ENCODE results near the gene INPP5F.
A peak's percentile ranks its signal among the peaks of the same experiment; 100 is the strongest.

The INPP5F gene

GRCh38 chr10:119821182-119821581 is 95.3 kb downstream of the INPP5F start:
- DNase-seq: no peak

- DNase-seq: no peak
Observed at GRCh38 chr10:119824299-119824698, 98.4 kb downstream of the INPP5F start.

GRCh38 chr10:119826771-119827170 is 100.9 kb downstream of the INPP5F start:
- no peak for DNase-seq

- no peak for DNase-seq
Observed at GRCh38 chr10:119827430-119827829, 101.6 kb downstream of the INPP5F start.

GRCh38 chr10:119829429-119829828 is 103.6 kb downstream of the INPP5F start:
- DNase-seq: no peak

GRCh38 chr10:119830851-119831250 is 105.0 kb downstream of the INPP5F start:
- no peak for DNase-seq

GRCh38 chr10:119831656-119832055 is 105.8 kb downstream of the INPP5F start:
- DNase-seq: no peak

GRCh38 chr10:119832951-119833350 is 107.1 kb downstream of the INPP5F start:
- DNase-seq: no peak

GRCh38 chr10:119834188-119834587 is 108.3 kb downstream of the INPP5F start:
- peak in 1 of 5 donors; percentile 58 for DNase-seq

GRCh38 chr10:119845656-119846055 is 119.8 kb downstream of the INPP5F start:
- no peak for DNase-seq

GRCh38 chr10:119849031-119849789 is 123.4 kb downstream of the INPP5F start:
- DNase-seq: no peak

GRCh38 chr10:119849944-119850343 is 124.1 kb downstream of the INPP5F start:
- no peak for DNase-seq

- DNase-seq: no peak
Observed at GRCh38 chr10:119852277-119852676, 126.4 kb downstream of the INPP5F start.

GRCh38 chr10:119852822-119853221 is 127.0 kb downstream of the INPP5F start:
- no peak for DNase-seq

GRCh38 chr10:119853574-119853973 is 127.7 kb downstream of the INPP5F start:
- DNase-seq: no peak

- DNase-seq: no peak
Observed at GRCh38 chr10:119858063-119858462, 132.2 kb downstream of the INPP5F start.

GRCh38 chr10:119859420-119860258 is 133.8 kb downstream of the INPP5F start:
- DNase-seq: peak in 1 of 5 donors; percentile 43

GRCh38 chr10:119860866-119861607 is 135.2 kb downstream of the INPP5F start:
- no peak for DNase-seq

- DNase-seq: no peak
Observed at GRCh38 chr10:119862524-119862923, 136.7 kb downstream of the INPP5F start.

- no peak for DNase-seq
Observed at GRCh38 chr10:119863951-119864565, 138.2 kb downstream of the INPP5F start.

GRCh38 chr10:119865699-119866240 is 139.9 kb downstream of the INPP5F start:
- no peak for DNase-seq

GRCh38 chr10:119867317-119867716 is 141.5 kb downstream of the INPP5F start:
- DNase-seq: no peak
